GM18909 (cell line): Measurements from ENCODE around the gene FPR1.
"Not testable (repeated sequence)": the region's sequence is repeated elsewhere in the genome, so short reads cannot be mapped to it uniquely, and the experiment has no call there.

ENCODE experiments used
- ATAC-seq: cut with Tn5 transposase; IDR thresholded peaks from one replicate; pipeline ENCODE4 v1.9.1; 2021; ENCODE audit warnings: mild to moderate bottlenecking; ENCODE audit not compliant: unreplicated experiment, poor library complexity

The FPR1 gene

GRCh38 chr19:51779703-51780102, 28.0 kb upstream of the FPR1 start:
- no peak for ATAC-seq

- ATAC-seq = no peak
Observed at GRCh38 chr19:51779181-51779580, 27.5 kb upstream of the FPR1 start.

GRCh38 chr19:51777570-51778462, 26.1 kb upstream of the FPR1 start:
- ATAC-seq = no peak

- ATAC-seq = not testable (repeated sequence)
Observed at GRCh38 chr19:51776561-51776960, 24.9 kb upstream of the FPR1 start.

- no peak for ATAC-seq
Observed at GRCh38 chr19:51772977-51773376, 21.3 kb upstream of the FPR1 start.

- no peak for ATAC-seq
Observed at GRCh38 chr19:51771376-51772130, 19.9 kb upstream of the FPR1 start.

GRCh38 chr19:51766461-51766860, 14.8 kb upstream of the FPR1 start:
- ATAC-seq = no peak

GRCh38 chr19:51765086-51765485, 13.4 kb upstream of the FPR1 start:
- no peak for ATAC-seq

GRCh38 chr19:51761696-51762095, 10.0 kb upstream of the FPR1 start:
- ATAC-seq = no peak

- no peak for ATAC-seq
Observed at GRCh38 chr19:51760697-51761356, 9.1 kb upstream of the FPR1 start, which contains the start of gene FPR2. Gene FPR2 (plus strand): TSS chr19:51761180. CDS start chr19:51768659, 7,479 bp downstream.

GRCh38 chr19:51755571-51755970, 3.9 kb upstream of the FPR1 start:
- no peak for ATAC-seq

GRCh38 chr19:51754770-51755169, 3.1 kb upstream of the FPR1 start:
- ATAC-seq = no peak

- ATAC-seq = no peak
Observed at GRCh38 chr19:51754109-51754508, 2.4 kb upstream of the FPR1 start.

GRCh38 chr19:51750400-51751094, 1.1 kb downstream of the FPR1 start:
- ATAC-seq = no peak

- ATAC-seq = no peak
Observed at GRCh38 chr19:51749979-51750378, 1.7 kb downstream of the FPR1 start.

- no peak for ATAC-seq
Observed at GRCh38 chr19:51746731-51747130, 4.9 kb downstream of the FPR1 start.

GRCh38 chr19:51743405-51743804, 8.3 kb downstream of the FPR1 start:
- ATAC-seq = no peak

- no peak for ATAC-seq
Observed at GRCh38 chr19:51742789-51743188, 8.9 kb downstream of the FPR1 start.

GRCh38 chr19:51740356-51740755, 11.3 kb downstream of the FPR1 start:
- ATAC-seq = no peak

GRCh38 chr19:51739466-51740213, 12.0 kb downstream of the FPR1 start:
- no peak for ATAC-seq
